ENCODE measurements around the gene DRAP1.

- TF ChIP-seq CTCF (IDR thresholded peaks at IDR 0.05): no peak
- TF ChIP-seq POLR2A (IDR thresholded peaks at IDR 0.05): no peak
These were observed 27.9 kb downstream of the DRAP1 start for GRCh38 chr11:65947133-65947532.
